Neural progenitor cell (in vitro differentiated cells): ENCODE measurements around the gene SCAMP1.

ENCODE experiments used
- EZH2 ChIP-seq: fragments of 200-600 bp; sonication (generic); IDR thresholded peaks from 2 replicates; pipeline ENCODE4 v1.6.1; 2017; ENCODE audit warnings: antibody characterized with exemption, mild to moderate bottlenecking, moderate library complexity
- TF ChIP-seq, protein P1 (sequence below): fragments of 200-600 bp; sonication (generic); IDR thresholded peaks from 2 replicates; pipeline ENCODE4 v1.5.1; 2017; ENCODE audit warnings: antibody characterized with exemption, mild to moderate bottlenecking

DNA sequence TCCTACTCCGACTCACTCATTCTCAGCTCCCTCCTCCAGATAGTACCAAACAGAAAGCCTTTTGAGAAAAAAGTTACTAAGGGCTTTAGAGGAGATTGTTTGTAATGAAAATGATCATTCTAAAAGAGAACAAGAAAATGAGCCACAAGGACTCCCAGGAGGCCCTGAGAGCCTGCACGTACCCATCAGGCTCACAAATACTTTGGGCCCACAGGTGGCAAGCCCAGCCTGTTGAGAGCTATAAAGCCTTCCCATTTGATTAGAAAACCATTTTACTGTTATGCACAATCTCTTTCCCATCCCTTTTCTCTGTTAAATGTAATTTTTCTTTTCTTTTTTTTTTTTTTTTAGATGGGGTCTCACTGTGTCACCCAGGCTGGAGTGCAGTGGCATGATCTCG, 152.0 kb downstream of the SCAMP1 start:
- TF ChIP-seq EZH2: no peak
- TF ChIP-seq, protein P1, sequence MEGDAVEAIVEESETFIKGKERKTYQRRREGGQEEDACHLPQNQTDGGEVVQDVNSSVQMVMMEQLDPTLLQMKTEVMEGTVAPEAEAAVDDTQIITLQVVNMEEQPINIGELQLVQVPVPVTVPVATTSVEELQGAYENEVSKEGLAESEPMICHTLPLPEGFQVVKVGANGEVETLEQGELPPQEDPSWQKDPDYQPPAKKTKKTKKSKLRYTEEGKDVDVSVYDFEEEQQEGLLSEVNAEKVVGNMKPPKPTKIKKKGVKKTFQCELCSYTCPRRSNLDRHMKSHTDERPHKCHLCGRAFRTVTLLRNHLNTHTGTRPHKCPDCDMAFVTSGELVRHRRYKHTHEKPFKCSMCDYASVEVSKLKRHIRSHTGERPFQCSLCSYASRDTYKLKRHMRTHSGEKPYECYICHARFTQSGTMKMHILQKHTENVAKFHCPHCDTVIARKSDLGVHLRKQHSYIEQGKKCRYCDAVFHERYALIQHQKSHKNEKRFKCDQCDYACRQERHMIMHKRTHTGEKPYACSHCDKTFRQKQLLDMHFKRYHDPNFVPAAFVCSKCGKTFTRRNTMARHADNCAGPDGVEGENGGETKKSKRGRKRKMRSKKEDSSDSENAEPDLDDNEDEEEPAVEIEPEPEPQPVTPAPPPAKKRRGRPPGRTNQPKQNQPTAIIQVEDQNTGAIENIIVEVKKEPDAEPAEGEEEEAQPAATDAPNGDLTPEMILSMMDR: no peak
